Left ventricle myocardium inferior (tissue), 1 donor: ENCODE results near the gene NAPB. TPM values are rescaled to one million over a fixed set of nuclear protein-coding genes. Genes with fewer than 3 reads are reported as not detected.

Experiments used
- DNase-seq: peaks from one replicate; pipeline ENCODE4 v3.0.0-alpha.2; 2020
- H3K27ac ChIP-seq: fragments of 200-600 bp; replicated peaks from 2 replicates; pipeline ENCODE4 v1.8.0; 2021
- H3K27me3 ChIP-seq: fragments of 200-600 bp; 2 replicates; pipeline ENCODE4 v1.8.0; 2021; ENCODE audit warnings: low read depth
- H3K36me3 ChIP-seq: fragments of 200-600 bp; 2 replicates; pipeline ENCODE4 v1.8.0; 2021
- H3K4me1 ChIP-seq: fragments of 200-600 bp; 2 replicates; pipeline ENCODE4 v1.8.0; 2021
- H3K4me3 ChIP-seq: fragments of 200-600 bp; 2 replicates; pipeline ENCODE4 v1.8.0; 2021; ENCODE audit warnings: mild to moderate bottlenecking, moderate library complexity
- H3K9me3 ChIP-seq: fragments of 200-600 bp; replicated peaks from 2 replicates; pipeline ENCODE4 v1.8.0; 2021
- intact Hi-C: fragments of 100-400 bp; cut with micrococcal nuclease; formaldehyde crosslinking; loops from one replicate; pipeline ENCODE4 v1.11.0; 2022
- total RNA-seq: library from RNA; stranded (reverse); fragmentation: NEBNext Ultra II Directional; extraction: Animal tissue kit (Norgen Biotek cat#: 25700); gene quantifications from one replicate; pipeline ENCODE4 v1.2.1, GENCODE V29; 2021
- TF ChIP-seq, protein P1 (sequence below): fragments of 200-600 bp; IDR thresholded peaks from 2 replicates; pipeline ENCODE4 v1.8.0; 2021; ENCODE audit warnings: antibody characterized with exemption, mild to moderate bottlenecking, borderline replicate concordance
- donor health status: DM: no; HTN: yes; CAD: no; lungs with severe emphysema.

Gene NAPB
- total RNA-seq, 1 donor from 2014 or later: 5.2 TPM

DNA sequence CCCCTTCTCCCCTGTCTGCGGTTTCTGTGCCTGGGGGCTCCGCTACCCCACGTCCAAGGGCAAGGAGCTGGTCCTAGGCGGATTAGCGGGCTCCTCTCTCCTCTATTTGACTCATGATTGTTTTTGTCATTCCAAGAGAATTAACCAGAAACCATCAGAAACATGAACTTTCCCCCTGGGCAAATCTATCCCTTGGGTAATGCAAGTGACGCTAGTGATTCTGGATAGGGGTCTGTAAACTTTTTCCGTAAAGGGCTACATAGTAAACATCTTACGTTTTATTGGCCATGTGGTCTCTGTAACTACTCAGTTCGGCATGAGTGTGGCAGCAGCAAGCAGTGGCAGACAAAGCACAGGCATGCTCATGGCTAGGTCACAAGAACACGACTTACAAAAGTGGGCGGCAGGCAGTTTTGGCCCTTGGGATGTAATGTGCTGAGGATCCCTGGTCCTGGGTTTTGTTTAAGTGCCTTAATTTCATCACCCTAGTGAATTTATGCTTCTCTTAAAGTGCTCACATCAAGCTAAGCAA, 30.7 kb upstream of the NAPB start:
- H3K27me3 ChIP-seq: peaks cover 57% of the 10 kb centered on the region
- TF ChIP-seq, protein P1, sequence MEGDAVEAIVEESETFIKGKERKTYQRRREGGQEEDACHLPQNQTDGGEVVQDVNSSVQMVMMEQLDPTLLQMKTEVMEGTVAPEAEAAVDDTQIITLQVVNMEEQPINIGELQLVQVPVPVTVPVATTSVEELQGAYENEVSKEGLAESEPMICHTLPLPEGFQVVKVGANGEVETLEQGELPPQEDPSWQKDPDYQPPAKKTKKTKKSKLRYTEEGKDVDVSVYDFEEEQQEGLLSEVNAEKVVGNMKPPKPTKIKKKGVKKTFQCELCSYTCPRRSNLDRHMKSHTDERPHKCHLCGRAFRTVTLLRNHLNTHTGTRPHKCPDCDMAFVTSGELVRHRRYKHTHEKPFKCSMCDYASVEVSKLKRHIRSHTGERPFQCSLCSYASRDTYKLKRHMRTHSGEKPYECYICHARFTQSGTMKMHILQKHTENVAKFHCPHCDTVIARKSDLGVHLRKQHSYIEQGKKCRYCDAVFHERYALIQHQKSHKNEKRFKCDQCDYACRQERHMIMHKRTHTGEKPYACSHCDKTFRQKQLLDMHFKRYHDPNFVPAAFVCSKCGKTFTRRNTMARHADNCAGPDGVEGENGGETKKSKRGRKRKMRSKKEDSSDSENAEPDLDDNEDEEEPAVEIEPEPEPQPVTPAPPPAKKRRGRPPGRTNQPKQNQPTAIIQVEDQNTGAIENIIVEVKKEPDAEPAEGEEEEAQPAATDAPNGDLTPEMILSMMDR: no peak
- H3K9me3 ChIP-seq: no peaks in the 10 kb centered on the region
- H3K4me3 ChIP-seq: no peak overlapping the region
- H3K36me3 ChIP-seq: peaks cover 4% of the 10 kb centered on the region
- intact Hi-C loops: no loop called here
- no peak for DNase-seq
- no peaks in the 10 kb centered on the region for H3K4me1 ChIP-seq
- H3K27ac ChIP-seq: no peak overlapping the region

DNA sequence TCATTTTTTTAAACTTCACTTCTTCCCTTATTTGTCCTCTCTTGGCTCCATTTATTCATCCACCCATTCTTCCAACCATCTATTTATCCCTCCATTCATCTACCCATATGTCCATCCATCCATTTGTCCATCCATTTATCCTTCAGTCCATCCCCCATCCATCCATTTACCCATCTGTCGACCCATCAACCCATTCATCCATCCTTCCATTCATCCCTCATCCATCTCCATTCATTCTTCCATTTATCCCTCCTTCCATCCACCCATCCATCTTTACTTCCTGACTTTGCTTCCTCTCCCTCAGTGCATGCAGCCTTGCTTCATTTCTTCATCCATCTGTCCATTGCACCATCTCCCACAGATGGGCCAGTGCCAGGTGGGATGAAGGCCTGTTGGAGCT, 29.6 kb upstream of the NAPB start:
- intact Hi-C loops: no loop called here
- no peak overlapping the region for H3K27ac ChIP-seq
- H3K4me1 ChIP-seq: no peaks in the 10 kb centered on the region
- TF ChIP-seq, protein P1: no peak
- peaks cover 46% of the 10 kb centered on the region for H3K27me3 ChIP-seq
- H3K9me3 ChIP-seq: no peaks in the 10 kb centered on the region
- H3K36me3 ChIP-seq: peaks cover 4% of the 10 kb centered on the region
- DNase-seq: no peak
- no peak overlapping the region for H3K4me3 ChIP-seq

DNA sequence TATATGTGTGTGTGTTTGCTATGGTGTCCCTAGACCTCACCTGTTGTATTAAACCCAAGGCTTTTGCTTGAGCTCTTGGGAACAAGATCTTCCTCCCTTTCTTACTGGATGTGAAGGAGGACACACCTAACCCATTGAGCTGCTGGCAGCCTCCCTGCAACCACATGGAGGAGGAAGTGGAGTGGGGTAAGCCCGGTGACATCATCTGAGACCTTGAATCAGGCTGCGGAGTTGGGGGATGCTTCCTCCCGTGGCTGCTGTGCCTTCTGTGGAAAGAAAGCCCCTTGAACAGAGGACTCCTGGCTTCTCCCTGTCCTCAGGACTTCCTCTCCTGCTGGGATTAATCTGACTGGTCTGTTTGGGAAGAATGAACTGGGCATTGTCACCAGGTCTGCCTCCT, 28.1 kb upstream of the NAPB start:
- Histone ChIP-seq H3K4me3 (no peak overlapping the region), H3K27ac (no peak overlapping the region), H3K9me3 (no peaks in the 10 kb centered on the region), H3K36me3 (no peaks in the 10 kb centered on the region), H3K4me1 (no peaks in the 10 kb centered on the region), H3K27me3 (peaks cover 31% of the 10 kb centered on the region)
- intact Hi-C loops: loop anchor here (10.0 kb wide), 1 partner anchor 155 kb away; the partner anchor contains the start of gene CST9
- no peak for DNase-seq
- TF ChIP-seq, protein P1: no peak

DNA sequence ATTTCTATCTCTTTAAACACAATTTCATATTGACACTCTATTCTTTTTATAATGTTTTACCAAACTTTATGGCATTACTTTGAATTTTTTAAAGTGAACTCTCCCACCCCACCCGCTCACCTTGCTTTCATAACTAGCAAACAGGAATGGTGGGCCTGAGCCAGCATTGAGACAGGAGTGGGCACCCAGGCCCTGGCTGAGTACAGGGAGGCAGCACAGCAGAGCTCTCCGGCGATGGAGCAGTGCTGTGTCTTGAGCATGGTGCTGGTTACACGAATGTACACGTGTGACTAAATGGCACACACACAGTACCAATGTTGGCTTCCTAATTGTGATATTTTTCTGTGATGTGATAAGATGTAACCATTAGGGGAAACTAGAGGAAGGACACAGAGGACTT, 26.9 kb upstream of the NAPB start:
- no peak overlapping the region for H3K4me3 ChIP-seq
- no peaks in the 10 kb centered on the region for H3K9me3 ChIP-seq
- peaks cover 19% of the 10 kb centered on the region for H3K27me3 ChIP-seq
- intact Hi-C loops: loop anchor here (10.0 kb wide), 1 partner anchor 157 kb away; the partner anchor contains the start of gene CST9
- no peak for DNase-seq
- H3K4me1 ChIP-seq: no peaks in the 10 kb centered on the region
- H3K36me3 ChIP-seq: no peaks in the 10 kb centered on the region
- no peak overlapping the region for H3K27ac ChIP-seq
- TF ChIP-seq, protein P1: no peak

DNA sequence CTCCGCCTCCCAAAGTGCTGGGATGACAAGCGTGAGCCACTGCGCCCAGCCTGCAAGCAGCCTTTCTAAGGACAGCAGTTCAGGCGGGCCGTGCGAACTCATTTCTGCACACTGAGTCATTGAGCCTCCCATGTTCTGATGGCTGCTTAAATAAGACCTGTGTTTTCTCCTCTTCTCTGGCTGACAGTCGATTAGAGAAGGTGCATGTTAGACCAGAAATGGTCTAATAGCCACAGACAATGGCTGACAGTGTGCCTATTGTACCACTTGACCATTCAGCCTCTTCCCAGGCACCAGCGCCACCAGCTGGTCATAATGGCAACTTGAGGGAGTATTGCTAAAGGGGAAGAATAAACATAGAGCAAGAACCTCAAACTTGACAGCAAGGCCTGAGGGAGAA, 25.2 kb upstream of the NAPB start:
- no peak overlapping the region for H3K4me3 ChIP-seq
- H3K4me1 ChIP-seq: no peaks in the 10 kb centered on the region
- H3K27ac ChIP-seq: no peak overlapping the region
- peak; percentile 47 for DNase-seq
- intact Hi-C loops: loop anchor here (10.0 kb wide), 1 partner anchor 158 kb away; the partner anchor contains the start of gene CST9
- peaks cover 2% of the 10 kb centered on the region for H3K27me3 ChIP-seq
- no peaks in the 10 kb centered on the region for H3K9me3 ChIP-seq
- H3K36me3 ChIP-seq: no peaks in the 10 kb centered on the region
- TF ChIP-seq, protein P1: peak; percentile 71
